Gastrocnemius medialis (tissue), 4 donors: ENCODE results near the gene IFFO2. TPM values are rescaled to one million over a fixed set of nuclear protein-coding genes. Genes with fewer than 3 reads are reported as not detected.
A peak's percentile ranks its signal among the peaks of the same experiment; 100 is the strongest.

Experiments
- ATAC-seq, 2 donors: fragments of 150-250 bp; one replicate each; pipeline ENCODE4 v1.9.1; 2016
- DNase-seq, 2 donors: peaks; one replicate each; pipeline ENCODE4 v3.0.0-alpha.2; 2019
- H3K27ac ChIP-seq, 4 donors: fragments of 200-600 bp; sonication (generic); 1 replicate in 1 of 4; 2 replicates in 3 of 4; pipeline ENCODE4 v1.5.1; 2016 to 2018; ENCODE audit warnings: mild to moderate bottlenecking in 2 of 4, moderate library complexity in 1 of 4
- H3K27me3 ChIP-seq, 3 donors: fragments of 200-600 bp; sonication (generic) in 2 of 3; 1 replicate in 1 of 3; 2 replicates in 2 of 3; pipeline versions ENCODE4 v1.5.1 to v1.6.0; 2016 to 2019; ENCODE audit warnings: mild to moderate bottlenecking in 1 of 3, moderate library complexity in 1 of 3
- H3K36me3 ChIP-seq, 2 donors: fragments of 200-600 bp; sonication (generic) in 1 of 2; one replicate each; pipeline ENCODE4 v1.5.1; 2017 to 2018
- H3K4me1 ChIP-seq, 2 donors: fragments of 200-600 bp; sonication (generic) in 1 of 2; one replicate each; pipeline ENCODE4 v1.5.1; 2016 to 2017; ENCODE audit warnings: mild to moderate bottlenecking in 2 of 2
- H3K4me3 ChIP-seq, 4 donors: fragments of 200-600 bp; sonication (generic) in 3 of 4; 1 replicate in 1 of 4; 2 replicates in 3 of 4; pipeline ENCODE4 v1.5.1; 2016 to 2019; ENCODE audit warnings: mild to moderate bottlenecking in 2 of 4
- H3K9me3 ChIP-seq, 3 donors: fragments of 200-600 bp; sonication (generic) in 2 of 3; 1 replicate in 1 of 3; 2 replicates in 2 of 3; pipeline ENCODE4 v1.5.1; 2016 to 2019
- CTCF ChIP-seq, 5 experiments: fragments of 450-650 bp in 3 of 5; fragments of 200-600 bp in 2 of 5; sonication (generic) in 2 of 5; IDR thresholded peaks in 4 of 5; conservative IDR thresholded peaks in 1 of 5; 1 replicate in 4 of 5; 2 replicates in 1 of 5; pipeline ENCODE4 v1.5.1; 2016 to 2019; ENCODE audit warnings: antibody characterized with exemption in 5 of 5, mild to moderate bottlenecking in 3 of 5, moderate library complexity in 3 of 5
- POLR2A ChIP-seq, 2 donors: fragments of 450-650 bp; IDR thresholded peaks; one replicate each; pipeline ENCODE4 v1.6.1; 2017; ENCODE audit warnings: antibody characterized with exemption in 2 of 2, mild to moderate bottlenecking in 2 of 2, moderate library complexity in 2 of 2
- in situ Hi-C, 4 donors: fragments of 200-750 bp; cut with MboI; loops; one replicate each; pipeline versions ENCODE4 v1.15.0 to v1.8.0; 2017; ENCODE audit warnings: low sequenced_read_pairs in 4 of 4
- intact Hi-C: fragments of 100-400 bp; cut with DNase I; formaldehyde crosslinking; loops from one replicate; pipeline ENCODE4 v1.15.1; 2023; ENCODE audit warnings: low total_unique reads
- total RNA-seq, 4 donors: library from RNA; depleted of rRNA; stranded (reverse); fragments of >200 nt; gene quantifications; one replicate each; pipeline versions ENCODE4 v1.1.0 to v1.2.3, GENCODE V29; 2016

IFFO2 gene
- total RNA-seq, 4 donors from 2014 or later = 2.1 to 16.3 (median 5.7) TPM

DNA sequence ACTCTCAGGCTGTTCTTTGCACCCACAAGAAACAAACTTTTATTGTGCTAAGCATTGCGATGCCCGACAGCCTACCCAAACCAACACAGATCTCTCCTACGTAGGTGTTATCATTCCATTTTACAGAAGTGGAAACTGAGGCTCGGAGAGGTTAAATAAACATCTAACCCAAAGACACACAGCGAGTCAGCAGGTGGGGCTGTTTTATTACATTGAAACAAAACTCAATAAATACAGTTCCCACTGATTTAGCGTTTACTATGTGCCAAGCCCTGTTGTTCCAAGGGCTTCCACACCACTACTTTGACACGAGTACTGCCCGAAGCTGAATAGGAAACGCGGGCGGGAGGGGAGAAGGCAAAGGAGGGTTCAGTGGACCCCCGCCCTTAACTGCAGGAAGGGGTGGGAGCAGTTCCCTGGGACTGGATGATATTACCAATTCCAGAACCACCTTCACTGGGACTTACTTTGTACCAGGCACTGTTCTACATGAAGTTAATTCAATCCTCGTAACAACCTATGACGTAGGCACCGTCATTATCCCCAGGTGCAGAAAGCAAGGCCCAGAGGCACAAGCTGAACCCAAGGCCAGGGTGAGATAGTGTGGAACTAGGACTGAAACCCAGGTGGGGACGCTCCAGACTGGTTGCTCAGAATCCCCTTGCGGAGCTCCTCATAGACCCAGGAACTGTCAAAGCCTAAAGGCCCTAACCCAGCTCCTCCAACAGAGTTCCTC lies 34.8 kb downstream of the IFFO2 start:
- no peaks in the 10 kb centered on the region for H3K9me3 ChIP-seq
- no peaks in the 10 kb centered on the region for H3K36me3 ChIP-seq
- DNase-seq (no peak), ATAC-seq (peak in 1 of 2 donors; percentile 1)
- in situ Hi-C loops = loop anchor here in 2 of 4 donors (25.0 kb wide), 2 partner anchors 166 to 316 kb away; no protein-coding TSS in a partner anchor
- H3K4me3 ChIP-seq = peak overlapping the region in 1 of 4 donors; percentile 39
- TF ChIP-seq POLR2A (IDR thresholded peaks at IDR 0.05) (no peak), CTCF (IDR thresholded peaks at IDR 0.05 in 4 of 5, conservative IDR thresholded peaks at IDR 0.05 in 1 of 5) (peak in 1 of 5 experiments; percentile 17)
- H3K27me3 ChIP-seq = no peaks in the 10 kb centered on the region
- intact Hi-C loops = loop anchor here (1.0 to 2.0 kb wide), 2 partner anchors 19 to 35 kb away; partner anchors contain the start of genes ALDH4A1 and IFFO2
- peaks cover 37 to 42% of the 10 kb centered on the region in 2 donors for H3K4me1 ChIP-seq
- H3K27ac ChIP-seq = peak overlapping the region; percentile 80 to 93 (median 84)

DNA sequence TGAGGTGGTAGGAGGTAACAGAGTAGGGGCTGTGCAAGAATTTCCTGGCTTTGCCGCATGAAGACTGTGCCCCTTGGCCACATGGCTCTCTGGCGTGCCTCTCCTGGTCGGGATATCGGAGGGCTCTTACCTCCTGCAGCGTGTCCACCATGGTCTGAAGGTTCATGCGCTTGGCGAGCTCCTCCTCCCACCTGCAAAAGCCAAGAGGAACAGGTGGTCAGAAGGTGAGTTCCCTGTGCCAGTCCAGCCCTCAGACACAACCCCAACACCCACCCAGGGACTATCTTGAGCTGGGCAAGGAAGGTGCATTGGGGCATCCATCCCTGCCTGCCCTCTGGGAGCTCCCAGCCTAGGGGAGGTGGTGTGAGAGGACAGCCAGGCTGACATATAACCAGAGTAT lies 35.5 kb downstream of the IFFO2 start:
- no peaks in the 10 kb centered on the region for H3K9me3 ChIP-seq
- TF ChIP-seq CTCF (IDR thresholded peaks at IDR 0.05 in 4 of 5, conservative IDR thresholded peaks at IDR 0.05 in 1 of 5) (no peak), POLR2A (IDR thresholded peaks at IDR 0.05) (no peak)
- H3K27me3 ChIP-seq = no peaks in the 10 kb centered on the region
- no peak overlapping the region for H3K27ac ChIP-seq
- in situ Hi-C loops = loop anchor here in 2 of 4 donors (25.0 kb wide), 2 partner anchors 166 to 316 kb away; no protein-coding TSS in a partner anchor
- H3K36me3 ChIP-seq = no peaks in the 10 kb centered on the region
- H3K4me3 ChIP-seq = no peak overlapping the region
- ATAC-seq = no peak
- no peak for DNase-seq
- intact Hi-C loops = no loop called here
- peaks cover 35 to 37% of the 10 kb centered on the region in 2 donors for H3K4me1 ChIP-seq

- TF ChIP-seq POLR2A (IDR thresholded peaks at IDR 0.05) (no peak), CTCF (IDR thresholded peaks at IDR 0.05 in 4 of 5, conservative IDR thresholded peaks at IDR 0.05 in 1 of 5) (no peak)
- no peaks in the 10 kb centered on the region for H3K9me3 ChIP-seq
- ATAC-seq (no peak), DNase-seq (no peak)
- no peak overlapping the region for H3K27ac ChIP-seq
- H3K36me3 ChIP-seq = no peaks in the 10 kb centered on the region
- H3K4me1 ChIP-seq = peaks cover 35 to 37% of the 10 kb centered on the region in 2 donors
- no peaks in the 10 kb centered on the region for H3K27me3 ChIP-seq
- in situ Hi-C loops (loop anchor here in 2 of 4 donors (25.0 kb wide), 2 partner anchors 167 to 317 kb away; no protein-coding TSS in a partner anchor), intact Hi-C loops (no loop called here)
- no peak overlapping the region for H3K4me3 ChIP-seq
Measured at GRCh38 chr1:18919956-18920355, 36.5 kb downstream of the IFFO2 start.

DNA sequence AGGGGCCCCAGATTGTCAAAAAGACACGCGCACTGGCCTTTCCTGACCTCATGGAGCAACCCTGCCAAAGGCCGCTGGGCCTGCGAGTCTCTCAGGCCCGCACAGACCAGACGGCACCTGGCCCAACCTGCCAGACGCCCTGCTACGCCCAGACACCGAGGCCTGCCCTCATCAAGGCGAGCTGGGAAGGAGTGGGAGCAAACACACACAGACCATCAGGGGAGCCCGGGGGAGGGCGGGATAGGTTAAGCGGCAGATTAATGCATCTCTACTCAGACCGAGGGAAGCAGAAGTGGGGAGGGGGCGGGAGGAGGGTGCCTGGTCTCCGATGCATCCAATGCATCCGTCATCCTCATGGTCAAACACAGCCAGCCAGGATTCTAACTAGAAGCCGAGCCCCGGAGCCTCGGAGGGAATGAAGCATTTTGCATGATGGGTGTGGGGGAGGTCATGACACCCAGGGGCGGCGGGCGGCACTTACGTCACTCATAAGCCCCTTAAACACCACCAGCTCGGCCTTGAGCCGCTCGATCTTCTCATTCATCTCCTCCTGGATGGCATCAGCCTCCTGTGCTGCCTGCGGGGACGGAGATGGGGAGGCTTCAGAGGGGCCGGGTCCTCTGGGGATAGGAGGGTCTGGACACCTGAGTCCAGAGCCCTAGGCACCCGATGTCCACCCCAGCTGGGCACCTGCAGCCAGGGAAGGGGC lies 37.1 kb downstream of the IFFO2 start:
- Histone ChIP-seq H3K27me3 (no peaks in the 10 kb centered on the region), H3K9me3 (no peaks in the 10 kb centered on the region), H3K27ac (no peak overlapping the region), H3K4me1 (peaks cover 29 to 33% of the 10 kb centered on the region in 2 donors), H3K36me3 (no peaks in the 10 kb centered on the region), H3K4me3 (no peak overlapping the region)
- intact Hi-C loops (no loop called here), in situ Hi-C loops (loop anchor here in 2 of 4 donors (25.0 kb wide), 2 partner anchors 168 to 318 kb away; no protein-coding TSS in a partner anchor)
- ATAC-seq (no peak), DNase-seq (no peak)
- TF ChIP-seq POLR2A (IDR thresholded peaks at IDR 0.05) = no peak
- no peak for TF ChIP-seq CTCF (IDR thresholded peaks at IDR 0.05 in 4 of 5, conservative IDR thresholded peaks at IDR 0.05 in 1 of 5)
